Limb (tissue), 2 donors: Measurements from ENCODE around the gene STX10.

ENCODE experiments used
- DNase-seq, 2 donors: peaks; one replicate each; pipeline ENCODE4 v3.0.0-alpha.2; 2016; ENCODE audit errors: extremely low spot score in 2 of 2

Gene STX10

DNA sequence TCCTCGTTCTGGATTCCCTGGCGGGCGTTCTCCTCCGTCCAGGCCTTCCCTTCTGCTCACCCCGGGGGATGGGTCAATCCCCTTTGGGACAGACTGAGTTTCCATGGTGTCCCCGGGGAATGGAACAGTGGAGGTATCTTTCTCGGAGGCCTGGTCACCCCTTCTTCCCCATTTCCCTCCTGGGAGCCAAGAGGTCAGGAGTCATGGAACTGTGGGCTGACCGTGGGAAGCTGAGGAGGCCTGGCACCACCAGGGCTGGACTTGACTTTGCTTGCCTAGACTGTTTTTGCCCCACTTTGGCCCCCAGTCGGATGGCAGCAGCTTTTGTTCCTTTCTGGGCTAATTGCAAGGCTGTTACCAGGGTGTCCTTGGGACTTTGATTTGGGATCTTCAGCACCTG, 30.1 kb downstream of the STX10 start:
- DNase-seq, result no peak

- no peak for DNase-seq
Observed at GRCh38 chr19:13119627-13120026, 30.5 kb downstream of the STX10 start.

DNA sequence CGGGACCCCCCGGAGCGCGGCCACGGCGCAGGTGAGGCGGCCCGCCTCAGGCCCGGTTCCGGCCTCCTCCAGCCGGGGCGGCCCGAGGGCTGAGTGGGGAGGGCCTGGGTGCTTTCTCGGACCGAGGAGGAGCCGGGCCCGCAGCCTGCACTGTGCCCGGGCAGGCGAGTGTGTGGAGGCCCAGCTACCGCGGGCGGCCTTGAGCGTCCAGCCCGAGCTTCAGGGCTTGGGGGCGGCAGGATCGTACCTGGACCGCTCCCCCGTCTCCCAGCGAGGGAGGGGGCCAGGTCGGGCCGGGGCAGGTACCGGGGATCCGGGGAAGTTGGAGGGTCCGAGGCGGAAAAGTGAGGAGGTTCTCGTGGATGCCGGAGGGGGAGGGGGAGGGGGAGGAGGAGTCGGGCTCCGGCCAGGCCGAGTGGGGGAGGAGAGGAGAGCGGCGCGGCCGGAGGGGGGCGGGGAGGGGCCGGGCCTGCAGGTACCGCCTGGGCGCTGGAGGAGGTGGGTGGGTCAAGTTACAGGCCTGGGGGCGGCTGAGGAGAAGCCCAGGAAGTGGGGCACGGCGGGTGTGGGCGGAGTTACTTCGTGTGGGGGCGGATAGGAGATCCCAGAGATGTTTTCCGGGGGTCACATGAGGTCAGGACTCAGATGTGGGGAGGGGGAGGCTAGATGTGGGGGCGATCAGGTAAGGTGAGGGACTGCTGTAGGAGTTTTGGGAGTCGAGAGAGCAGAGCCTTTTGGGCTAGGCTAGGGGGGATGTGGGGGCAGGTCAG, 31.6 kb downstream of the STX10 start:
- peak in 1 of 2 donors; percentile 71 for DNase-seq

DNA sequence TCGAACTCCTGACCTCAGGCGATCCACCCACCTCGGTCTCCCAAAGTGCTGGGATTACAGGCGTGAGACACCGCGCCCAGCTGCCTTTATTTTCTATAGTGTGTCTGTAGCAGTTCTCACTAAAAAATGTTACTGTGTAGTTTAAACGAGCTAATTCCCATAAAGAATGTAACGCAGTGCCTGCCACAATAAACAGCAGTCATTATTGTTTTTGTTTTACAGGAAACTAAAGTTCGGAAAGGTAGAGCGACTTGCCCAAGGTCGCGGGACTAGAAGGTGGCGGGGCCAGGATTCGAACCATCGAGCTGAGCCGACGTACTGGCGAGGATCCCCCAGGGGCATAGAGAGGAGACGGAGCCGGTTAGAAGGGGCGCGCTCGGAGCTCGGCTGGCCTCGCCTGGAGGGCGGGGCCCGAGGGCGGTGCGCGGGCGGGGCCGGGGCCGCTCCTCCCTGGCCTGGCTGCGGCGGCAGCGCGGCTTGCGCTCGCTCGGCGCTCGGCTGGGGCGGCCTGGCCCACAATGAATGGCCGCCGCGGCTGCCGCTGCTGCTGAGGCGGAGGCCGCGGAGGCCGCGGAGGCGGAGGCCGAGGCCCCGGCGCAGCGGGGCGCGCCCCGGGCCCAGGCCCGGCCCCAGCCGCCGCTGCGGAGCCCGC, 32.3 kb downstream of the STX10 start, which contains the start of gene NACC1:
TSS of gene NACC1 (plus strand) at position 493 of the 652 bp plus-strand sequence. CDS start 16,944 bp downstream, outside the sequence.
- DNase-seq, result peak; percentile 93 to 95

DNA sequence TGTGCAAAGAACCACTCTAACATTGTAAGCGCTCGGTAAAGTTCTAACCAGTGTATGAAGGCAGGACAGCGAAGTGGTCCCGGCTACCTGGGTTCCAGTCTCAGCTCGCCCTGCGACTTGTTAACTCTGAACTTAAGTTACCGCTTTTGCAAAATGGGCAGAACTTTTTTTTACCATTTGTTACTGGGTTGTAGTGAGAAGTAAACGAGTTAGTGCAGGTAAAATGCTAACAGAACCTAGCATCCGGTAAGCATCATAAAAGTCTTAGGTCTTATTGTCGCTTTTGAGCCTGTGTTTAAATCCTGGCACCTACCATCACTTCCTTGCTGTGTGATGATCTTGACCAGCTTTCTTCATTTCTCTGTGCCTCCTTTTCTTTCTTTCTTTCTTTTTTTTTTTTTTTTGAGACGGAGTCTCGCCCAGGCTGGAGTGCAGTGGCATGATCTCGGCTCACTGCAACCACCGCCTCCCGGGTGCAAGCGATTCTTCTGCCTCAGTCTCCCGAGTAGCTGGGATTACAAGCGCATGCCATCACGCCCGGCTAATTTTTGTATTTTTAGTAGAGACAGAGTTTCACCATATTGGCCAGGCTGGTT, 32.9 kb downstream of the STX10 start:
- DNase-seq, result no peak

DNA sequence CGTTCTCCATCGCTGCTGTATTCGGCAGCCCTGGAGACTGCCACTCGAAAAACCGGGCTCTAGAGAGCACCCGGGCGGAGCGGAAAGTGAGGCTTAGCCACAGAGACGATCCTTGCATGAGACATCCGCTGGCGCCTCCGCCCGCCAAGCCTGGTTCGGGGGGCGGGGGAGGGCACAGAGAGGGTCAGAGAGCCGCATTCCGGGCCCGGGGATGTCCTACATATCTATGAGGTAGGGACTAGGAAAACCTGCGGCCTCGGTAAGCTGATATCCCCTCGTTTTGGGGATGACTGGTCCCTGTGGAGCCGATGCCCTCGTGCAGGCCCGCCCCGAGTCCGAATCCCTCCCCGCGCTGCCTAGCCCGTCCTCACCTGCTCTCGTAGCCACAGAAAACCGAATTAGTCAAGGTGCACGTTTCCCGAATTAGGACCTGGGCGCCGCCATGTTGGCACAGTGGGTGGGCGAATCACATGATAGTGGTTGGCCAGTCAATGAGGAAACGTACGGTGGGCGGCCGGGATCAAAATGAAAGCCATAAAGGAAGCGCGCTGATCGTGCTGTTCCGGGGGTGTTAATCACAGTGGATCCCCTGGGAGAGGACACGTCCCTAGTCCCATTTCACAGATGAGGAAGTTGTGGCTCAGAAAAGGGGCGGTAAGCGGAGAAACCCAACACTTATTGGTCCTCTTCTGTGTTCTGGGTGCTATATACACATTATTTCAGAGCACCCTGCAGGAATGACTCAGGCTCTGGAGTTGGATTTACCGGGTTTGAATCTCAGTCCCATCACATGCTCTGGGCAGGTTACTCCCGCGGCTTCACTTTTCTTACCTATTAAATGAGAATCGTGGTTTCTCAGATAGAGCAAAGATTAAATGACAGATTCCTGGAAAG, 33.6 kb downstream of the STX10 start, which contains the start of gene TRMT1:
TSS of gene TRMT1 (minus strand) at position 459 of the 894 bp plus-strand sequence. CDS start at position 118, 341 bp downstream.
- DNase-seq, result peak; percentile 89 to 93

- DNase-seq, result no peak
Observed at GRCh38 chr19:13115936-13116281, 34.3 kb downstream of the STX10 start.

DNA sequence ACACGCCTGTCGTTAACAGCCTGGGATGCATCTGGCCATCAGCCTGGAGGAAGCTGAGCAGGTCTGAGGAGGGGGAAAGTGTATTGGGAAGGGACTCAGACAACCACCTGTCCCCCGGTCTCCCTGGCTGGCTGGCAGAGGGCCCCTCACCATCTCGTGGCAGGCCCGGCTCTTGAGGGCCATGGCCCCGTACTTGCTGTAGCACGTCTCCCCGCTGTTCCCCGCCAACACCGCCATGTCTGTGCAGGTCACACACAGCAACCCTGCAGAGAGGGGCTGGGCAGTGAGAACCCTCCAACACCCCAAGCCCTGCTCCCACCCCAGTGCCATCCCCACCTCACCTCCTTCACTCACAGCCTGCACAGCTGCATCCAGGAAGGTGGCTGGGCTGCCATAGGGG, 37.6 kb downstream of the STX10 start:
- no peak for DNase-seq

- DNase-seq, result no peak
Observed at GRCh38 chr19:13110099-13110610, 40.0 kb downstream of the STX10 start.

DNA sequence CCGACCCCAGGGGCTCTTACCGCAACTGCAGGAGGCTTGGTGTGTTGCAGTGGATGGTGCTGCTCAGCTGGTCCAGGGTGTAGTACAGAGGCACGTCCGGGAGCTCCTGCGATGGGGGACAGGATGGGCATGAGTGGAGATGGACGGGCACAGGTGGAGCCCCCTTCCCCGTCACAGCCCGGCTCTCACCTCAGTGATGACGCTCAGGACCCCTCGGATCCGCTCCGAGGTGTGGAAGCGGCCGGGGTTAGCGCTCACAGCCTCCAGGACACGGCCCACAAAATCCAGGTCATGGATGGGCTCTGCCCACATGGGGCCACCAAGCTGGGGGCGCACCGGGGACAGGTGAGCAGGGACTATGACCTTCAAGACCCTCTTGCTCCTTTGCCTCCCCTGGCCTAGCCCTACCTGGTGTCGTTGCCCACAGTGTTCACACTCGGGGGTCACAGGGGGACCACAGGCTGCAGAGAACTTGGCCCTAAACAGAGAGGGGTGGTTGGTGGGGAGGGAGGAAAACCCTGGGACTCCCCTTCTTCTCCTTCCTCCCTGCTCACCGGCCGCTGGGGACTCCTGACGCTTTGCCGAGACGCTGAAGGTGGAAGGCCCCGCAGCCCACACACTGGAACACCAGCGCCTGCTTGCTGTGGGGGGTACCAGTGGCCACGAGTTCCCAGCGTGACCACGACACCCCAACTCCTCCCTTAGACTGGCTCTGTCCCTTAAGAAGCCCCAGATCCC, 40.6 kb downstream of the STX10 start:
- DNase-seq, result no peak

DNA sequence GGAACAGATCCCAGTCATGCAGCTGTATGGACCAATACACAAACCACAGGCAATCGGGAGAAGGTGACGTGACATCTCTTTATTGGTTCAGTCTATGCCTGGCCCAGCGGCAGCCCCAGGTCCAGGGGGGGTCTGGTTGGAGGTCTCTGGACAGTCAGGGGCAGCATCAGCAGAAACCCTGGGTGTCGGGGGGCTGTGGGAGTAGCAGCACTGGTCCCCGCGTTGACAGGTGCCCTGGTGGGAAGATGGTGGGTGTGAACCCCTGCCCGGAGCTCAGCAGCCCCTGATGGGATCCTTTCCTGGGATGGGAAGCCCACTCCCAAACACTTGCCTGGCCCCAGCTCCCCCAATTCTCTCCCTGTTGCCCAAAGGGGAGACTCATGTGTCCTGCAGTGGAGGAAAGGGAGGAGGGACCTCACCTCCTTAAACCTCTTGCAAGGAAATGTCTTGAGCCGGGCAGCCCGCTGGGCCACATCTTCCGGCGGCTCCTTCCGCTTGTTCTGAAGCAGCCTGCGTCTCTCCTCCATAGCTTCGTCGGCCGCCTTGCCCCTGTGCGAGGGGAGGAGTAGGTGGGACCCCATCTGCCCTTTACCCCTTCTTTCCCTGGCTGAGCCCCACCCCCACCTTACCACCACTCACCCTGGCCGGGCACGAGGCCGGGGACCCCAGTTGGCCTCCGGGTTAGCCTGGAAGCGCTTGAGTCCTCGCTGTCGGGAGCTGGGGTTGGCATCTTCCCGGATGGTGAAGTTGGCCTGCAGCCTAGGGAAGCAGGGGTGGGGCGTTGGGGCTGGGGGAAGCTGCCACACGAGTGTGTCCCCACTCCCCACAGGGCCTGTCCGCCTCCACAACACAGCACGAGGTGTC, 45.1 kb downstream of the STX10 start:
- no peak for DNase-seq

DNA sequence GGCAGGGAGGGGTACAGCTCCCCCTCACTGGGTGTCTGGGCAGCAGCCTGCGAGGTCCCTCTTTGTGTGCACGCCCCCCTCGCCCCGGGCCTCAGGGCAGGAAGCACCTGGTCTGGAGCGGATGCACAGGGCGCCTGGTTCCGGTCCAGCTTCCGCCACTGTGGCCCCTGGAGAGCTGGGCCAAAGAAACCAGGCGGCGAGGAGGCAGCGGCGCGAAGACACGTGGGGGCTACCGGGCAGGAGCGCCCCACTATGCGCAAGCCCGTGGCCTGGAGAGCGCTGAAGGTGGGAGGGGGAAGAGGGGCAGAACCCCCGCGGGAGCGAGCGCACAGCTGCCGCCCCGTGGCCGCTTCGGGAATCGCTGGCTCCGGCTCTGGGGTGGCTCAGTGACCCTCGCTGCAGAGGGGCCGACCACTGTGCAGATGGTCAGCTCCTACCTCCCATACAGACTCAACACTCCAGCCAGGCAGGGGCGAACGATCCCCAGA, 45.8 kb downstream of the STX10 start:
- peak in 1 of 2 donors; percentile 70 for DNase-seq

DNA sequence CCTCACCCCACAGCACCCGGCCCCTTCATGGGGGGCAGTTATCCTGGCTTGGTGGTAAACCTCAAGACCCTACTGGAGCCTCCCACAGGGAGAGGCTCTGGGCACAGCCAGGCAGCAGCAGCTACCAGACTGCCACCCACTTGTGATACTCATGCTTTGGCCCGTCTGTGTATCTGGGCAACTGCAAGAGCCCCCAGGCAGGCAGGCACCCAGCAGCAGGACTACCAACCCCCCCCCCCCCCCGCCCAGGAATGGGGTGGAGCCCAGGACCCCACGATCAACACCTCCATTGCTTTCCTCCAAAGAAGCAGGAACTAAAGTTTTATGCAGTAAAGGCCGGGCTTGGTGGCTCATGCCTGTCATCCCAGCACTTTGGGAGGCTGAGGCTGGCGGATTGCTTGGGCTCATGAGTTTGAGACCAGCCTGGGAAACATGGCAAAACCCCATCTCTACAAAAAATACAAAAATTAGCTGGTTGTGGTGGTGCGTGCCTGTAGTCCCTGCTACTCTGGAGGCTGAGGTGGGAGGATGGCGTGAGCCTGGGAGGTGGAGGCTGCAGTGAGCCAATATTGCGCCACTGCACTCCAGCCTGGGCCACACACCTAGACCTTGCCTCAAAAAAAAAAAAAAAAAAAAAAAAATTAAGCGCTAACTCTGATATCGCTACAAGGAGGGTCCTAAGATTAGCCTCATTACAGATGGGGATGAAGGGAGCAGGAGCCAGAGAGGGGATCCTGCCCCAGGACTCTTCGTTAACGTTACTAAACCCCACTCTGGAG, 46.4 kb downstream of the STX10 start:
- DNase-seq, result no peak

GRCh38 chr19:13102666-13103580, 47.3 kb downstream of the STX10 start, which contains the start of gene LYL1:
TSS of gene LYL1 (minus strand) at chr19:13102858. CDS start at chr19:13101171, 1,687 bp downstream.
- DNase-seq, result peak in 1 of 2 donors; percentile 63

GRCh38 chr19:13102416-13102665, 47.8 kb downstream of the STX10 start:
- no peak for DNase-seq

DNA sequence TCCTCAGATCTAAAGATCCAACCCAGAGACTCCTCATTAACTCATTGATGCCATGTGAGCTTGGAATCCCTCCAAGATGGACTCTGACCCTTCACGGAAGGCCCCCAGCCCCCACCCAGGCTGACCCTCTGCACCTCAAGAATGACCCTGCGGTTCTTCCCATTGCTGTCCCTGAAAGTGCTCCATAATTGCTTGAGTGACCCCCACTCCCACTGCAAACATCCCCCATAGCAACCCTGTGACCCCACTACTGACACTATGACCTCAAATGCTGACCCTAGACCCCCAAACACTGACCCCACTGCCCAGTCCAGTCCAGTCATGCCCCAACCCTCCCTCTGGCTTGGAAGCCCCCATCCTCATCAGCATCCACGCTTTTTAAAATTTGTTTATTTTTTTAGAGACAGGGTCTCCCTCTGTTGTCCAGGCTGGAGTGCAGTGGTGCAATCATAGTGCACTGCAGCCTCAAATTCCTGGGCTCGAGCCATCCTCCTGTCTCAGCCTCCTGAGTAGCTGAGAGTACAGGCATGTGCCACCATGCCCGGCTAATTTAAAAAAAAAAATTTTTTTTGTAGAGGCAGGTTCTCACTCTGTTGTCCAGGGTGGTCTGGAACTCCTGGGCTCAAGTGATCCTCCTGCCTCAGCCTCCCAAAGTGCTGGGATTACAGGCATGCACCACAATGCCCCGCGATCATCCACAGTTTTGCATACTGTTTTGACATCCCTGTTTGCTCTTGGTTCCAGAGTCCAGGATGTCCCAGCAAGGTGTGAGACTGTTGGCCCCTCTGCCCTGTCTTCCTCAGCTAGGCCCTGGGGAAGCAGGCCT, 48.4 kb downstream of the STX10 start:
- peak in 1 of 2 donors; percentile 26 for DNase-seq
